ENCODE measurements around the gene FHDC1.

DNA sequence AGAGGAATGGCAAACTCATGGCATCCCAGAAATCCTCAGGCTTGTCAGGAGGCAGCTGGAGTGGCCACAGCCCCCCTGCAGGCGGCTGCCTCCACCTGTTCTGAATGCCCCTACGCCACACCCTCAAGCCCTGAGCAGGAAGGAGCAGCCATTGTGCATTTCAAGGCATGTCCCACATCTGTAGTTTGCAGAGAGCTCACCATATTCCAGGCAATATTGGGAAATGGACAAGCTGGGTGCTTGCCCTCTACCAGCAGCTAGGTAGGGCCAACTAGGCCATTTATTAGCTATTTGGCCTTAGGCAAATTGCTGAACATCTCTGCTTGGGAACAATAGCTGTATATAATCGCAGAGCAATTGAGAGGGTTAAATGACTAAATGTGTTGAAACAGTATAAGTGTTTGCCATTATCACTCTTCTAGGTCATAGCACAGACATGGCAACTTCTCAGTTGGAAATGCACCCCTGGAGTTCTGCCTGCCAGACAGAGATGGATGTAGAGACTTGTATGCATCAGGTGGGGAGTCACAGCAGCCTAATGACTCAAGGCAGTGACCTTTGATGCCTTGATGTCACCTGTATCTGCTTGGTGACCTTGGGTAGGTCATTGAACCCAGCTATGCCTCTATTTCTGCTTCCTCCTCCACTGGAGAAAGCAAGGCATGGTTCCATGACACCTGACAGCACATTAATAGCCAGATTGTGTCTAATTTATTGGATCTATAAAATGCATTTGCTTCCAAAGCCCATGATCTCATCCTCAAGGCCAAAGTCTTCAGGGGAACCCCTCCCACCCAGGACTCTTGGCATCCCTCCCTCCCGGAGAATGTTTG, 52.8 kb downstream of the FHDC1 start:
- no peak for TF ChIP-seq SIN3A (IDR thresholded peaks at IDR 0.05; ENCODE audit: borderline replicate concordance, insufficient read depth, low read length)
- TF ChIP-seq, protein P1, sequence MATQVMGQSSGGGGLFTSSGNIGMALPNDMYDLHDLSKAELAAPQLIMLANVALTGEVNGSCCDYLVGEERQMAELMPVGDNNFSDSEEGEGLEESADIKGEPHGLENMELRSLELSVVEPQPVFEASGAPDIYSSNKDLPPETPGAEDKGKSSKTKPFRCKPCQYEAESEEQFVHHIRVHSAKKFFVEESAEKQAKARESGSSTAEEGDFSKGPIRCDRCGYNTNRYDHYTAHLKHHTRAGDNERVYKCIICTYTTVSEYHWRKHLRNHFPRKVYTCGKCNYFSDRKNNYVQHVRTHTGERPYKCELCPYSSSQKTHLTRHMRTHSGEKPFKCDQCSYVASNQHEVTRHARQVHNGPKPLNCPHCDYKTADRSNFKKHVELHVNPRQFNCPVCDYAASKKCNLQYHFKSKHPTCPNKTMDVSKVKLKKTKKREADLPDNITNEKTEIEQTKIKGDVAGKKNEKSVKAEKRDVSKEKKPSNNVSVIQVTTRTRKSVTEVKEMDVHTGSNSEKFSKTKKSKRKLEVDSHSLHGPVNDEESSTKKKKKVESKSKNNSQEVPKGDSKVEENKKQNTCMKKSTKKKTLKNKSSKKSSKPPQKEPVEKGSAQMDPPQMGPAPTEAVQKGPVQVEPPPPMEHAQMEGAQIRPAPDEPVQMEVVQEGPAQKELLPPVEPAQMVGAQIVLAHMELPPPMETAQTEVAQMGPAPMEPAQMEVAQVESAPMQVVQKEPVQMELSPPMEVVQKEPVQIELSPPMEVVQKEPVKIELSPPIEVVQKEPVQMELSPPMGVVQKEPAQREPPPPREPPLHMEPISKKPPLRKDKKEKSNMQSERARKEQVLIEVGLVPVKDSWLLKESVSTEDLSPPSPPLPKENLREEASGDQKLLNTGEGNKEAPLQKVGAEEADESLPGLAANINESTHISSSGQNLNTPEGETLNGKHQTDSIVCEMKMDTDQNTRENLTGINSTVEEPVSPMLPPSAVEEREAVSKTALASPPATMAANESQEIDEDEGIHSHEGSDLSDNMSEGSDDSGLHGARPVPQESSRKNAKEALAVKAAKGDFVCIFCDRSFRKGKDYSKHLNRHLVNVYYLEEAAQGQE (IDR thresholded peaks at IDR 0.05; ENCODE audit: insufficient read depth in 1 of 2, low read depth in 2 of 2, low read length in 2 of 2) = no peak
